Trophoblast cell (in vitro differentiated cells and primary cell): ENCODE results near the gene CENPP.

Experiments used
- DNase-seq, 2 donors: peaks; one replicate each; pipeline ENCODE4 v3.0.0-alpha.2; 2016
- H2AFZ ChIP-seq: 2 replicates; pipeline ENCODE4 v1.6.1; 2013; ENCODE audit warnings: low read length, moderate library complexity, mild to moderate bottlenecking; ENCODE audit not compliant: insufficient read depth, poor library complexity
- H2AK5ac ChIP-seq: 2 replicates; pipeline ENCODE4 v1.6.1; 2013; ENCODE audit warnings: mild to moderate bottlenecking, low read length
- H2BK120ac ChIP-seq: 2 replicates; pipeline ENCODE4 v1.6.1; 2013; ENCODE audit warnings: low read length, mild to moderate bottlenecking, moderate library complexity; ENCODE audit not compliant: insufficient read depth, poor library complexity
- H2BK12ac ChIP-seq: 2 replicates; pipeline ENCODE4 v1.6.1; 2013; ENCODE audit warnings: mild to moderate bottlenecking, low read length, moderate library complexity
- H2BK5ac ChIP-seq: 2 replicates; pipeline ENCODE4 v1.6.1; 2013; ENCODE audit warnings: low read length, low read depth, moderate library complexity, mild to moderate bottlenecking; ENCODE audit not compliant: poor library complexity
- H3K14ac ChIP-seq: 2 replicates; pipeline ENCODE4 v1.6.1; 2013; ENCODE audit warnings: mild to moderate bottlenecking, low read length
- H3K18ac ChIP-seq: 2 replicates; pipeline ENCODE4 v1.6.1; 2013; ENCODE audit warnings: mild to moderate bottlenecking, low read length
- H3K23ac ChIP-seq: 2 replicates; pipeline ENCODE4 v1.6.1; 2013; ENCODE audit warnings: low read length
- H3K27ac ChIP-seq: 2 replicates; pipeline ENCODE4 v1.5.1; 2013; ENCODE audit warnings: low read depth, mild to moderate bottlenecking, inconsistent platforms, low read length, moderate library complexity
- H3K27me3 ChIP-seq: 2 replicates; pipeline ENCODE4 v1.6.1; 2013; ENCODE audit warnings: inconsistent platforms, mild to moderate bottlenecking, low read length, moderate library complexity; ENCODE audit not compliant: insufficient read depth
- H3K36me3 ChIP-seq, 2 experiments: 1 replicate in 1 of 2; 2 replicates in 1 of 2; pipeline ENCODE4 v1.6.1; 2013; ENCODE audit warnings: low read length in 2 of 2, mild to moderate bottlenecking in 2 of 2, moderate library complexity in 1 of 2; ENCODE audit not compliant: insufficient read depth in 2 of 2, control insufficient read depth in 1 of 2
- H3K4ac ChIP-seq: 2 replicates; pipeline ENCODE4 v1.6.1; 2013; ENCODE audit warnings: low read depth, mild to moderate bottlenecking, low read length, moderate library complexity
- H3K4me1 ChIP-seq, 2 experiments: 1 replicate in 1 of 2; 2 replicates in 1 of 2; pipeline ENCODE4 v1.6.1; 2013; ENCODE audit warnings: low read length in 2 of 2, mild to moderate bottlenecking in 2 of 2, moderate library complexity in 1 of 2; ENCODE audit not compliant: insufficient read depth in 2 of 2, control insufficient read depth in 1 of 2
- H3K4me2 ChIP-seq: 2 replicates; pipeline ENCODE4 v1.6.1; 2013; ENCODE audit warnings: inconsistent platforms, mild to moderate bottlenecking, low read length, moderate library complexity
- H3K4me3 ChIP-seq: 2 replicates; pipeline ENCODE4 v1.5.1; 2013; ENCODE audit warnings: mild to moderate bottlenecking, low read depth, low read length, inconsistent platforms
- H3K79me1 ChIP-seq: one replicate; pipeline ENCODE4 v1.6.1; 2013; ENCODE audit warnings: low read length
- H3K79me2 ChIP-seq: 2 replicates; pipeline ENCODE4 v1.6.1; 2013; ENCODE audit warnings: low read length, mild to moderate bottlenecking; ENCODE audit not compliant: control insufficient read depth, insufficient read depth, poor library complexity
- H3K9ac ChIP-seq: 2 replicates; pipeline ENCODE4 v1.6.1; 2013; ENCODE audit warnings: mild to moderate bottlenecking, low read length
- H3K9me3 ChIP-seq: 2 replicates; pipeline ENCODE4 v1.6.1; 2013; ENCODE audit warnings: low read depth, mild to moderate bottlenecking, control low read depth, inconsistent platforms, low read length; ENCODE audit not compliant: insufficient read depth
- H4K12ac ChIP-seq: 2 replicates; pipeline ENCODE4 v1.6.1; 2013; ENCODE audit warnings: low read depth, mild to moderate bottlenecking, low read length, moderate library complexity
- H4K8ac ChIP-seq: 2 replicates; pipeline ENCODE4 v1.6.1; 2013; ENCODE audit warnings: low read depth, mild to moderate bottlenecking, low read length, moderate library complexity
- H4K91ac ChIP-seq: one replicate; pipeline ENCODE4 v1.6.1; 2013; ENCODE audit warnings: low read depth, mild to moderate bottlenecking, low read length, moderate library complexity
- WGBS: extraction: QIAGEN DNeasy Blood & Tissue Kit; methylation state at CpG from one replicate; pipeline ENCODE4 v1.1.7; 2013; ENCODE audit warnings: missing lambda C conversion rate; ENCODE audit not compliant: insufficient read length, insufficient coverage; ENCODE audit errors: extremely low coverage; 5-methylcytosine and 5-hydroxymethylcytosine counted together

The CENPP gene

GRCh38 chr9:92444841-92445240 lies 119.1 kb downstream of the CENPP start:
- no peak overlapping the region for H2AFZ ChIP-seq
- H3K23ac ChIP-seq, result no peak overlapping the region
- H3K4ac ChIP-seq, result no peak overlapping the region
- no peak overlapping the region for H3K14ac ChIP-seq
- no peaks in the 10 kb centered on the region for H3K9me3 ChIP-seq
- peak overlapping the region; percentile 12 for H3K4me3 ChIP-seq
- no peak overlapping the region for H3K18ac ChIP-seq
- no peak overlapping the region for H2BK120ac ChIP-seq
- WGBS, result no CpG with 5 or more reads among the region's 4 CpGs
- no peak overlapping the region for H2BK5ac ChIP-seq
- H3K36me3 ChIP-seq, result no peaks in the 10 kb centered on the region
- H3K27ac ChIP-seq, result no peak overlapping the region
- H2BK12ac ChIP-seq, result no peak overlapping the region
- H3K4me1 ChIP-seq, result no peaks in the 10 kb centered on the region
- no peak overlapping the region for H4K8ac ChIP-seq
- H4K12ac ChIP-seq, result no peak overlapping the region
- H2AK5ac ChIP-seq, result no peak overlapping the region
- H3K4me2 ChIP-seq, result no peak overlapping the region
- DNase-seq, result no peak
- no peak overlapping the region for H4K91ac ChIP-seq
- H3K27me3 ChIP-seq, result no peaks in the 10 kb centered on the region
- no peak overlapping the region for H3K9ac ChIP-seq
- no peaks in the 10 kb centered on the region for H3K79me2 ChIP-seq
- no peaks in the 10 kb centered on the region for H3K79me1 ChIP-seq

- Histone ChIP-seq H2BK5ac (no peak overlapping the region), H2AFZ (no peak overlapping the region), H3K18ac (no peak overlapping the region), H3K14ac (no peak overlapping the region), H3K23ac (no peak overlapping the region), H2BK120ac (no peak overlapping the region), H3K27me3 (no peaks in the 10 kb centered on the region), H3K79me2 (no peaks in the 10 kb centered on the region), H3K4me2 (no peak overlapping the region), H4K8ac (no peak overlapping the region), H4K12ac (no peak overlapping the region), H3K9ac (no peak overlapping the region), H3K27ac (no peak overlapping the region), H3K4ac (no peak overlapping the region), H4K91ac (no peak overlapping the region), H3K4me1 (no peaks in the 10 kb centered on the region), H3K9me3 (no peaks in the 10 kb centered on the region), H3K79me1 (no peaks in the 10 kb centered on the region), H3K4me3 (no peak overlapping the region), H2AK5ac (no peak overlapping the region), H3K36me3 (no peaks in the 10 kb centered on the region), H2BK12ac (no peak overlapping the region)
- DNase-seq, result no peak
These were observed 120.8 kb downstream of the CENPP start for GRCh38 chr9:92446536-92446935.

GRCh38 chr9:92455217-92455616 lies 129.5 kb downstream of the CENPP start:
- H3K79me2 ChIP-seq, result no peaks in the 10 kb centered on the region
- no peaks in the 10 kb centered on the region for H3K9me3 ChIP-seq
- H3K27ac ChIP-seq, result no peak overlapping the region
- H3K36me3 ChIP-seq, result no peaks in the 10 kb centered on the region
- H3K4me3 ChIP-seq, result no peak overlapping the region
- no CpG with 5 or more reads among the region's 3 CpGs for WGBS
- H3K14ac ChIP-seq, result no peak overlapping the region
- peak in 1 of 2 donors; percentile 20 for DNase-seq
- H2AK5ac ChIP-seq, result no peak overlapping the region
- H3K23ac ChIP-seq, result no peak overlapping the region
- H4K12ac ChIP-seq, result no peak overlapping the region
- H2BK5ac ChIP-seq, result no peak overlapping the region
- H3K27me3 ChIP-seq, result no peaks in the 10 kb centered on the region
- H2BK12ac ChIP-seq, result no peak overlapping the region
- H4K8ac ChIP-seq, result no peak overlapping the region
- no peak overlapping the region for H2AFZ ChIP-seq
- no peaks in the 10 kb centered on the region for H3K79me1 ChIP-seq
- H3K4me1 ChIP-seq, result no peaks in the 10 kb centered on the region
- H3K9ac ChIP-seq, result no peak overlapping the region
- H2BK120ac ChIP-seq, result no peak overlapping the region
- no peak overlapping the region for H3K4me2 ChIP-seq
- no peak overlapping the region for H4K91ac ChIP-seq
- H3K18ac ChIP-seq, result no peak overlapping the region
- no peak overlapping the region for H3K4ac ChIP-seq

GRCh38 chr9:92457576-92457975 lies 131.8 kb downstream of the CENPP start:
- WGBS, result no CpG with 5 or more reads among the region's 4 CpGs
- no peak overlapping the region for H2AK5ac ChIP-seq
- no peaks in the 10 kb centered on the region for H3K79me1 ChIP-seq

DNA sequence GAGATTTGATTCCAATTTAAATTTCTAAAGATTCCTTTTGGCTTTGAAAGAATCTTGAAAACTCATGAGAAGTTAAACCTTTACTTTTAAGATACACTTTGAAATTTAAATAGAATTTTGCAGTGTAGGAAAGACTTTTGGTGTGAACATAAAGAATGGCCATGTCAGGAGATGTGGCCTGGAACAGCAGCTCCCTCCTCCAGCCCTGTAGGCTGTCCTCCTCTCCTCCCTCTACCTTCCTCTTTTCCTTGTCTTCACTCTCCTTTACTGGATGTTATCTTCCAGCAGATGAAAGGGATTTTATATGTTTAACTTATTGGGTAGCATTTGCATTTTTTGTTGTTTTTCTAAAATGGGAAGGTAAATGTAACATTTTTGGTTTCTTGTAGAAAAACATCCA lies 137.6 kb downstream of the CENPP start:
- Histone ChIP-seq H3K4me2 (no peak overlapping the region), H3K23ac (no peak overlapping the region)

More at GRCh38 chr9:92457576-92457975, 131.8 kb downstream of the CENPP start:
- H2AFZ ChIP-seq, result no peak overlapping the region
- H3K4ac ChIP-seq, result no peak overlapping the region
- no peaks in the 10 kb centered on the region for H3K9me3 ChIP-seq
- no peaks in the 10 kb centered on the region for H3K4me1 ChIP-seq
- no peak overlapping the region for H4K8ac ChIP-seq
- no peak overlapping the region for H3K23ac ChIP-seq
- H2BK12ac ChIP-seq, result no peak overlapping the region
- no peak overlapping the region for H3K4me3 ChIP-seq
- no peak overlapping the region for H2BK120ac ChIP-seq
- H4K12ac ChIP-seq, result no peak overlapping the region
- H2BK5ac ChIP-seq, result no peak overlapping the region
- no peak overlapping the region for H3K4me2 ChIP-seq
- no peaks in the 10 kb centered on the region for H3K27me3 ChIP-seq
- no peak overlapping the region for H3K9ac ChIP-seq
- H3K18ac ChIP-seq, result no peak overlapping the region
- no peaks in the 10 kb centered on the region for H3K79me2 ChIP-seq
- no peak for DNase-seq
- H3K36me3 ChIP-seq, result no peaks in the 10 kb centered on the region
- no peak overlapping the region for H3K27ac ChIP-seq
- no peak overlapping the region for H4K91ac ChIP-seq
- no peak overlapping the region for H3K14ac ChIP-seq

More for the DNA sequence above, 137.6 kb downstream of the CENPP start:
- Histone ChIP-seq H3K4me1 (peaks cover 0 to 3% of the 10 kb centered on the region in 2 experiments), H4K8ac (no peak overlapping the region), H3K4ac (no peak overlapping the region), H3K79me1 (no peaks in the 10 kb centered on the region), H3K27me3 (no peaks in the 10 kb centered on the region), H3K4me3 (no peak overlapping the region), H3K36me3 (no peaks in the 10 kb centered on the region), H2AFZ (no peak overlapping the region), H3K18ac (no peak overlapping the region), H3K9me3 (no peaks in the 10 kb centered on the region), H4K12ac (no peak overlapping the region), H3K14ac (no peak overlapping the region), H2BK120ac (no peak overlapping the region), H2BK12ac (no peak overlapping the region), H3K27ac (no peak overlapping the region), H4K91ac (no peak overlapping the region), H3K9ac (no peak overlapping the region), H2AK5ac (no peak overlapping the region), H3K79me2 (no peaks in the 10 kb centered on the region), H2BK5ac (no peak overlapping the region)
- DNase-seq, result no peak
